ENCODE measurements around the gene TMBIM1.

The TMBIM1 gene

DNA sequence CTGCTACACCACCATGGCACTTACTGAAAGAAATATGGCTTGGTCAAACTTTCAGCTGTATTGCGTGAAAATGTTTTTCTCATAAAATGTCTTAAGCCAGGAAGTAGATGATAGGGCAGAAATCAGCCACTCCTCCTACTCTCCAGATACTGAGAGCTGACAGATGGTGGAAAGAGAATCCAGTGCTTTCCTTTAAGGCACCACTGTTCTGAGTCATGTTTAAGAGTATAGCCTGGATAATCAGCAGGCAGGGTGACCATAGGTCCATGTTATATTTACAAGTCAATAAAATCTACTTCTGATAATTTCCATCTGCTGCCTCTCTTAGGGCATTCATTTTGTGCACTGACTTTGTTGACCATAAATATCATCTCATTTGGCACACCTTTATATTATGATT is 53.4 kb downstream of the TMBIM1 start:
- Histone ChIP-seq H2AFZ (ENCODE audit: low read depth, low read length, severe bottlenecking) (no peak overlapping the region), H4K20me1 (ENCODE audit: low read depth, low read length) (no peaks in the 10 kb centered on the region), H3K4me3 (ENCODE audit: insufficient read depth, low read length, poor library complexity, severe bottlenecking) (no peak overlapping the region), H3F3A (ENCODE audit: insufficient read depth) (no peaks in the 10 kb centered on the region), H3K9me3 (ENCODE audit: insufficient read depth, low read length) (no peaks in the 10 kb centered on the region), H3K4me2 (ENCODE audit: low read depth, low read length, poor library complexity, severe bottlenecking) (no peak overlapping the region), H3K27me3 (ENCODE audit: low read length) (no peaks in the 10 kb centered on the region), H3K9me2 (replicated peaks; ENCODE audit: insufficient read depth, low read length) (no peaks in the 10 kb centered on the region), H3K36me3 (ENCODE audit: low read length) (peaks cover 57% of the 10 kb centered on the region), H3K27ac (ENCODE audit: low read depth, low read length) (no peak overlapping the region), H3K79me2 (ENCODE audit: insufficient read depth, low read length) (no peaks in the 10 kb centered on the region; the same call in 1 of the 2 replicates), H3K9ac (ENCODE audit: low read length) (no peak overlapping the region)
- TF ChIP-seq, protein P1, sequence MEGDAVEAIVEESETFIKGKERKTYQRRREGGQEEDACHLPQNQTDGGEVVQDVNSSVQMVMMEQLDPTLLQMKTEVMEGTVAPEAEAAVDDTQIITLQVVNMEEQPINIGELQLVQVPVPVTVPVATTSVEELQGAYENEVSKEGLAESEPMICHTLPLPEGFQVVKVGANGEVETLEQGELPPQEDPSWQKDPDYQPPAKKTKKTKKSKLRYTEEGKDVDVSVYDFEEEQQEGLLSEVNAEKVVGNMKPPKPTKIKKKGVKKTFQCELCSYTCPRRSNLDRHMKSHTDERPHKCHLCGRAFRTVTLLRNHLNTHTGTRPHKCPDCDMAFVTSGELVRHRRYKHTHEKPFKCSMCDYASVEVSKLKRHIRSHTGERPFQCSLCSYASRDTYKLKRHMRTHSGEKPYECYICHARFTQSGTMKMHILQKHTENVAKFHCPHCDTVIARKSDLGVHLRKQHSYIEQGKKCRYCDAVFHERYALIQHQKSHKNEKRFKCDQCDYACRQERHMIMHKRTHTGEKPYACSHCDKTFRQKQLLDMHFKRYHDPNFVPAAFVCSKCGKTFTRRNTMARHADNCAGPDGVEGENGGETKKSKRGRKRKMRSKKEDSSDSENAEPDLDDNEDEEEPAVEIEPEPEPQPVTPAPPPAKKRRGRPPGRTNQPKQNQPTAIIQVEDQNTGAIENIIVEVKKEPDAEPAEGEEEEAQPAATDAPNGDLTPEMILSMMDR (IDR thresholded peaks at IDR 0.05; ENCODE audit: insufficient read depth, low read length, poor library complexity, severe bottlenecking) = no peak
- TF ChIP-seq EZH2phosphoT487 (conservative IDR thresholded peaks at IDR 0.05; ENCODE audit: low read length) = no peak

- H2AFZ ChIP-seq (ENCODE audit: low read depth, low read length, severe bottlenecking) = no peak overlapping the region
- H3K9ac ChIP-seq (ENCODE audit: low read length) = no peak overlapping the region
- H3F3A ChIP-seq (ENCODE audit: insufficient read depth) = no peaks in the 10 kb centered on the region
- H3K9me3 ChIP-seq (ENCODE audit: insufficient read depth, low read length) = no peaks in the 10 kb centered on the region
- H3K4me3 ChIP-seq (ENCODE audit: insufficient read depth, low read length, poor library complexity, severe bottlenecking) = no peak overlapping the region
- 0 out of 2 replicates have a peak, but pooled peaks cover 4% of the 10 kb centered on the region for H4K20me1 ChIP-seq (ENCODE audit: low read depth, low read length)
- H3K36me3 ChIP-seq (ENCODE audit: low read length) = peaks cover 54% of the 10 kb centered on the region
- TF ChIP-seq, protein P1 (IDR thresholded peaks at IDR 0.05; ENCODE audit: insufficient read depth, low read length, poor library complexity, severe bottlenecking) = no peak
- no peak for TF ChIP-seq EZH2phosphoT487 (conservative IDR thresholded peaks at IDR 0.05; ENCODE audit: low read length)
- H3K4me2 ChIP-seq (ENCODE audit: low read depth, low read length, poor library complexity, severe bottlenecking) = no peak overlapping the region
- no peak overlapping the region for H3K27ac ChIP-seq (ENCODE audit: low read depth, low read length)
- no peaks in the 10 kb centered on the region; the same call in 1 of the 2 replicates for H3K79me2 ChIP-seq (ENCODE audit: insufficient read depth, low read length)
- no peaks in the 10 kb centered on the region for H3K27me3 ChIP-seq (ENCODE audit: low read length)
- H3K9me2 ChIP-seq (replicated peaks; ENCODE audit: insufficient read depth, low read length) = no peaks in the 10 kb centered on the region
Measured at GRCh38 chr2:218236829-218237228, 55.5 kb downstream of the TMBIM1 start.

GRCh38 chr2:218235017-218235416 is 57.3 kb downstream of the TMBIM1 start:
- no peaks in the 10 kb centered on the region for H3F3A ChIP-seq (ENCODE audit: insufficient read depth)
- H3K4me2 ChIP-seq (ENCODE audit: low read depth, low read length, poor library complexity, severe bottlenecking) = no peak overlapping the region
- no peaks in the 10 kb centered on the region for H3K9me2 ChIP-seq (replicated peaks; ENCODE audit: insufficient read depth, low read length)
- peaks cover 13% of the 10 kb centered on the region; the same call in 1 of the 2 replicates for H4K20me1 ChIP-seq (ENCODE audit: low read depth, low read length)
- no peak overlapping the region for H3K27ac ChIP-seq (ENCODE audit: low read depth, low read length)
- H2AFZ ChIP-seq (ENCODE audit: low read depth, low read length, severe bottlenecking) = no peak overlapping the region
- TF ChIP-seq EZH2phosphoT487 (conservative IDR thresholded peaks at IDR 0.05; ENCODE audit: low read length) = no peak
- TF ChIP-seq, protein P1 (IDR thresholded peaks at IDR 0.05; ENCODE audit: insufficient read depth, low read length, poor library complexity, severe bottlenecking) = no peak
- peaks cover 62% of the 10 kb centered on the region for H3K36me3 ChIP-seq (ENCODE audit: low read length)
- no peak overlapping the region for H3K4me3 ChIP-seq (ENCODE audit: insufficient read depth, low read length, poor library complexity, severe bottlenecking)
- no peaks in the 10 kb centered on the region for H3K9me3 ChIP-seq (ENCODE audit: insufficient read depth, low read length)
- peaks cover 18% of the 10 kb centered on the region for H3K79me2 ChIP-seq (ENCODE audit: insufficient read depth, low read length)
- H3K27me3 ChIP-seq (ENCODE audit: low read length) = no peaks in the 10 kb centered on the region
- H3K9ac ChIP-seq (ENCODE audit: low read length) = no peak overlapping the region
